Endothelial cell (in vitro differentiated cells): ENCODE results near the gene RAVER1. TPM values are rescaled to one million over a fixed set of nuclear protein-coding genes. Genes with fewer than 3 reads are reported as not detected.

Experiments
- DNase-seq: peaks from one replicate; pipeline ENCODE4 v3.0.0; 2021; ENCODE audit warnings: low spot score
- H3K27ac Mint-ChIP-seq: one replicate; pipeline ENCODE4 v1.8.0; 2021; ENCODE audit warnings: mixed read lengths, inconsistent platforms; ENCODE audit not compliant: unreplicated experiment
- H3K27me3 Mint-ChIP-seq: one replicate; pipeline ENCODE4 v1.8.0; 2021; ENCODE audit warnings: mild to moderate bottlenecking, moderate library complexity, mixed read lengths, inconsistent platforms; ENCODE audit not compliant: unreplicated experiment
- H3K36me3 Mint-ChIP-seq: one replicate; pipeline ENCODE4 v1.8.0; 2021; ENCODE audit warnings: mild to moderate bottlenecking, low read depth, mixed read lengths, inconsistent platforms; ENCODE audit not compliant: unreplicated experiment
- H3K4me1 Mint-ChIP-seq: one replicate; pipeline ENCODE4 v1.8.0; 2021; ENCODE audit warnings: mild to moderate bottlenecking, mixed read lengths, inconsistent platforms; ENCODE audit not compliant: unreplicated experiment
- H3K4me3 Mint-ChIP-seq: one replicate; pipeline ENCODE4 v1.8.0; 2021; ENCODE audit warnings: mild to moderate bottlenecking, mixed read lengths, inconsistent platforms; ENCODE audit not compliant: unreplicated experiment
- H3K9me3 Mint-ChIP-seq: one replicate; pipeline ENCODE4 v1.8.0; 2021; ENCODE audit warnings: mixed read lengths, inconsistent platforms; ENCODE audit not compliant: unreplicated experiment
- total RNA-seq: library from RNA; stranded (reverse); fragmentation: NEBNext Ultra II Directional; extraction: Animal tissue kit (Norgen Biotek cat#: 25700); gene quantifications from one replicate; pipeline ENCODE4 v1.2.1, GENCODE V29; 2021; ENCODE audit not compliant: unreplicated experiment
- TF ChIP-seq, protein P1 (sequence below): fragments of 200-600 bp; sonication (generic); IDR thresholded peaks from one replicate; pipeline ENCODE4 v1.5.0; 2021; ENCODE audit warnings: antibody characterized with exemption; ENCODE audit not compliant: unreplicated experiment

Gene RAVER1
- total RNA-seq, 1 donor from 2014 or later, result 46.1 TPM

DNA sequence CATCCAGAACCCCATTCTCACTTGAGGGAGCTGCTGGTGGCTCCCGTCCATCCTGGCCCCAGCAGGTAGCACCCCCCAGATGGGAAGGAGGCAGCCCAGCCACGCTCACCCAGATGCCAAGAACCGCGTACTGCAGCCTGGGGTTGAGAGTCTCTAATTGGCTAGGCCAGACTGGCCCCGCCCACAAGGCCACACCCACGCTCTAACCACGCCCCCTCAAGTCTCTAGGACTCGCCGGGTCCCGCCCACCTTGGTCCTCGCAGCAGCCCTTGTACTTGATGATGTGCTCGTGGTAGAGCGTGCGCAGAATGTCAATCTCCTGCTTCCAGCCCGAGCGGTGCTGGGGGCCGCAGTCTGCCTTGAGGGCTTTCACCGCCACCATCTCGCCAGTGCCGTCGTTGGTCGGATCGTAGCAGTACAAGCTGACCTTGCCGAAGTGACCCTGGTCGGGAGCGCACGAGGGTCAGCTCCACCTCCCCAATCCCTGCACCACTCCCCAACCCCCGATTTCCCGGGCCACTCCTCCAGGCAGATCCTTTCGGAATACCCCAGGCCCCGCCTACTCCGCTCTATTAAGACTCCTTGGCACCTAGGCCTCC is 20.6 kb upstream of the RAVER1 start:
- peaks cover 16% of the 10 kb centered on the region for H3K36me3 Mint-ChIP-seq
- no peaks in the 10 kb centered on the region for H3K4me1 Mint-ChIP-seq
- H3K27me3 Mint-ChIP-seq, result peaks cover 13% of the 10 kb centered on the region
- TF ChIP-seq, protein P1, sequence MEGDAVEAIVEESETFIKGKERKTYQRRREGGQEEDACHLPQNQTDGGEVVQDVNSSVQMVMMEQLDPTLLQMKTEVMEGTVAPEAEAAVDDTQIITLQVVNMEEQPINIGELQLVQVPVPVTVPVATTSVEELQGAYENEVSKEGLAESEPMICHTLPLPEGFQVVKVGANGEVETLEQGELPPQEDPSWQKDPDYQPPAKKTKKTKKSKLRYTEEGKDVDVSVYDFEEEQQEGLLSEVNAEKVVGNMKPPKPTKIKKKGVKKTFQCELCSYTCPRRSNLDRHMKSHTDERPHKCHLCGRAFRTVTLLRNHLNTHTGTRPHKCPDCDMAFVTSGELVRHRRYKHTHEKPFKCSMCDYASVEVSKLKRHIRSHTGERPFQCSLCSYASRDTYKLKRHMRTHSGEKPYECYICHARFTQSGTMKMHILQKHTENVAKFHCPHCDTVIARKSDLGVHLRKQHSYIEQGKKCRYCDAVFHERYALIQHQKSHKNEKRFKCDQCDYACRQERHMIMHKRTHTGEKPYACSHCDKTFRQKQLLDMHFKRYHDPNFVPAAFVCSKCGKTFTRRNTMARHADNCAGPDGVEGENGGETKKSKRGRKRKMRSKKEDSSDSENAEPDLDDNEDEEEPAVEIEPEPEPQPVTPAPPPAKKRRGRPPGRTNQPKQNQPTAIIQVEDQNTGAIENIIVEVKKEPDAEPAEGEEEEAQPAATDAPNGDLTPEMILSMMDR, result no peak
- peak; percentile 75 for DNase-seq
- H3K27ac Mint-ChIP-seq, result peak overlapping the region; percentile 43
- no peaks in the 10 kb centered on the region for H3K9me3 Mint-ChIP-seq
- peak overlapping the region; percentile 53 for H3K4me3 Mint-ChIP-seq

DNA sequence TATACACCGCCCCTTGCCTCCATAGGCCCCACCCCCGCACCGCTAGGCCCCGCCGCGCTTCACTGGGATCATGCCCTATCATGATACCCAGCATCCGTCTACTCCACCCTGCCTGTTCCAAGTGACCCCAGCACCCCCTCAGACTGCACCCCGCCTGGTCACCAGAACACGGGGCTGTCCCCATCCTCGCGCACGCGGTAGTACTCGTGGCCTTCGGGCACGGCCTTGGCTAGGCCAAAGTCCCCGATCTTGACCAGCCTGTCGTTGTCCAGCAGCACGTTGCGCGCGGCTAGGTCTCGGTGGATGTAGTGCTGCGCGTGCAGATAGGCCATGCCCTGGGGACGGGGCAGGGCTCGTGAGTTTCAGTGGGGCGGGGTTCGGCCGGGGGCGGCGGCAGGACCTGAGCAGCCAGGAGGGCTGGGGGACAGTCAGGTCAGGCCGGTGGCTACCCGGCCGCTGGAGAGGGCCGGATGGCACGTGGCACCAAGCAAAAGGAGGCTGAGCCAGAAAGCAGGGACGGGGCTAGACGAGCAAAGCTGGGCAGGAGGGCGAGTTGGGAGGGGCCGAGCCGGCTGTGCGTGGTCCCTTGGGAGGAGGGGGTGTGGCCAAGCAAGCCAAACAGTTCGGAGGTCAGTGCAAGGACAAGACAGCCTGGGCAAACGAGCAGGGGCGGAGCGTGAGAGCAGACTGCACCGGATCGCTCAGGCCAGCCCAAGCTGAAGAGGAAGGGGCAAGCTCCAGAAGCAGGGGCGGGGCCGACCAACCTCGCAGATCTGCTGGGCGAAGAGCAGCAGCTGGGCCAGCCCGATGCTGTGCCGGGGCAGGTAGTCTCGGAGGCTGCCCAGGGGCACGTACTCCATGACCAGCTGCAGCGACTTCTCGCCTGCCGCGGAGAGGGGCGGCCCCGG is 19.7 kb upstream of the RAVER1 start:
- Mint-ChIP-seq H3K4me1 (no peaks in the 10 kb centered on the region), H3K4me3 (no peak overlapping the region), H3K27ac (no peak overlapping the region), H3K9me3 (no peaks in the 10 kb centered on the region), H3K36me3 (peaks cover 16% of the 10 kb centered on the region), H3K27me3 (peaks cover 13% of the 10 kb centered on the region)
- DNase-seq, result peak; percentile 65
- TF ChIP-seq, protein P1, result no peak

DNA sequence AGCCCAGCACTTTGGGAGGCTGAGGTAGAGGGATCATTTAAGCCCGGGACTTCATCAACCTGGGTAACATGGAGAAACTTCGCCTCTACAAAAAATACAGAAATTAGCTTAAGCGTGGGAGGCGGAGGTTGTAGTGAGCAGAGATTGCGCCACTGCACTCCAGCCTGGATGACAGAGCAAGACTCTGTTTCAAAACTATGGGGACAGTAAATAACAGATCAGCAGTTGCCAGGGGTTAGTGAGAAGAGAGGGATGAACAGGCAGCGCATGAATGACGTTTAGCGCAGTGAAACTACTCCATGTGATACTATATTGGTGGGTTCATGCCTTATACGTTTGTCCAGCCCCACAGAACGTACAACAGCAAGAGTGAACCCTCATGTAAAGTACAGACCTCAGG is 13.2 kb upstream of the RAVER1 start:
- no peak overlapping the region for H3K27ac Mint-ChIP-seq
- H3K9me3 Mint-ChIP-seq, result no peaks in the 10 kb centered on the region
- TF ChIP-seq, protein P1, result no peak
- no peak overlapping the region for H3K4me3 Mint-ChIP-seq
- H3K27me3 Mint-ChIP-seq, result peaks cover 7% of the 10 kb centered on the region
- peaks cover 3% of the 10 kb centered on the region for H3K36me3 Mint-ChIP-seq
- H3K4me1 Mint-ChIP-seq, result no peaks in the 10 kb centered on the region
- no peak for DNase-seq

DNA sequence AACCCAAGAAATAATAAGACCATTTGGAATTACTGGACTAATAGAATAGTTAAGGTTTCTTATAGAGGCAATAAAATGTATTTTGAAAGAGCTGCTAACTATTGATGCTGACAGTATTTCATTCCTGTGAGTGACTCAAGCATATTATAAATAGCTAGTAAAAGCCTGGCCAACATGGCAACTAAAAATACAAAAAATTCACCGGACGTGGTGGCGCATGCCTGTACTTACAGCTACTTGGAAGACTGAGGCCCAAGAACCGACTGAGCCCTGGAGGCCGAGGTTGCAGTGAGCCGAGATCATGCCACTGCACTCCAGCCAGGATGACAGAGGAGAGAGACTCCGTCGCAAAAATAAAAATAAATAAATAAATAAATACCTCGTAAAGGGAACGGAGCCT is 11.5 kb upstream of the RAVER1 start:
- TF ChIP-seq, protein P1, result no peak
- H3K27me3 Mint-ChIP-seq, result peaks cover 4% of the 10 kb centered on the region
- H3K9me3 Mint-ChIP-seq, result no peaks in the 10 kb centered on the region
- no peak overlapping the region for H3K4me3 Mint-ChIP-seq
- no peaks in the 10 kb centered on the region for H3K4me1 Mint-ChIP-seq
- no peaks in the 10 kb centered on the region for H3K36me3 Mint-ChIP-seq
- H3K27ac Mint-ChIP-seq, result no peak overlapping the region
- DNase-seq, result no peak

DNA sequence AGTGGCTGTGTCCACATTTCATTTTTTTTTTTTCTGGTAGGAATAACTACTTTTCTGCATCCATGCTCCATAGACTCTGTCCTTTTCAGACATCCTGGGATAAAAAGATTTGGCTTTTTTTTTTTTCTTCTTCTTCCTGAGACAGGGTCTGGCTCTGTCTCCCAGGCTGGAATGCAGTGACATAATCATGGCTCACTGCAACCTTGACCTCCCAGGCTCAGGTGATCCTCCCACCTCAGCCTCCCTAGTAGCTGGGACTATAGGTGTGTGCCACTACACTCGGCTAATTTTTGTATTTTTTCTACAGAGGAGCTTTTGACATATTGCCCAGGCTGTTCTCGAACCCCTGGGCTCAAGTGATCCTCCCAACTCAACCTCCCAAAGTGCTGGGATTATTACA is 10.2 kb upstream of the RAVER1 start:
- no peak for DNase-seq
- H3K4me1 Mint-ChIP-seq, result peaks cover 4% of the 10 kb centered on the region
- H3K36me3 Mint-ChIP-seq, result peaks cover 3% of the 10 kb centered on the region
- peaks cover 7% of the 10 kb centered on the region for H3K27me3 Mint-ChIP-seq
- H3K4me3 Mint-ChIP-seq, result no peak overlapping the region
- TF ChIP-seq, protein P1, result no peak
- H3K9me3 Mint-ChIP-seq, result no peaks in the 10 kb centered on the region
- no peak overlapping the region for H3K27ac Mint-ChIP-seq
